Hepatocyte (in vitro differentiated cells): ENCODE results near the gene C5orf34. TPM values are rescaled to one million over a fixed set of nuclear protein-coding genes. Genes with fewer than 3 reads are reported as not detected.

Experiments used
- DNase-seq: peaks from one replicate; pipeline ENCODE4 v3.0.0-alpha.2; 2016; ENCODE audit warnings: low spot score
- H2AFZ ChIP-seq: fragments of 200-600 bp; sonication (generic); 2 replicates; pipeline ENCODE4 v1.6.0; 2016; ENCODE audit warnings: antibody characterized with exemption, mild to moderate bottlenecking
- H3K27ac ChIP-seq: fragments of 200-600 bp; sonication (generic); 2 replicates; pipeline ENCODE4 v1.5.1; 2016; ENCODE audit warnings: mild to moderate bottlenecking
- H3K27me3 ChIP-seq: fragments of 200-600 bp; sonication (generic); 2 replicates; pipeline ENCODE4 v1.6.1; 2016
- H3K36me3 ChIP-seq: fragments of 200-600 bp; sonication (generic); replicated peaks from 2 replicates; pipeline ENCODE4 v1.5.1; 2016; ENCODE audit warnings: low read depth; ENCODE audit not compliant: insufficient read depth
- H3K4me1 ChIP-seq: fragments of 200-600 bp; sonication (generic); 2 replicates; pipeline ENCODE4 v1.5.1; 2016; ENCODE audit warnings: mild to moderate bottlenecking, moderate library complexity; ENCODE audit not compliant: insufficient read depth
- H3K4me2 ChIP-seq: fragments of 200-600 bp; sonication (generic); 2 replicates; pipeline ENCODE4 v1.6.0; 2016
- H3K4me3 ChIP-seq: fragments of 200-600 bp; sonication (generic); 2 replicates; pipeline ENCODE4 v1.5.1; 2016; ENCODE audit warnings: mild to moderate bottlenecking
- H3K79me2 ChIP-seq: fragments of 200-600 bp; sonication (generic); 2 replicates; pipeline ENCODE4 v1.6.0; 2017; ENCODE audit warnings: mild to moderate bottlenecking
- H3K9me2 ChIP-seq: fragments of 200-600 bp; sonication (generic); replicated peaks from 2 replicates; pipeline ENCODE4 v1.6.0; 2017; ENCODE audit warnings: mild to moderate bottlenecking; ENCODE audit not compliant: insufficient read depth
- H3K9me3 ChIP-seq: fragments of 200-600 bp; sonication (generic); 2 replicates; pipeline ENCODE4 v1.5.1; 2016; ENCODE audit warnings: low read depth, mild to moderate bottlenecking
- H4K20me1 ChIP-seq: fragments of 200-600 bp; sonication (generic); 2 replicates; pipeline ENCODE4 v1.6.0; 2016; ENCODE audit warnings: mild to moderate bottlenecking; ENCODE audit not compliant: insufficient read depth, poor library complexity, severe bottlenecking
- CTCF ChIP-seq: fragments of 200-600 bp; sonication (generic); IDR thresholded peaks from 2 replicates; pipeline ENCODE4 v1.5.1; 2016; ENCODE audit warnings: antibody characterized with exemption, mild to moderate bottlenecking; ENCODE audit not compliant: poor library complexity
- EZH2 ChIP-seq: fragments of 200-600 bp; sonication (generic); IDR thresholded peaks from 2 replicates; pipeline ENCODE4 v1.6.1; 2016; ENCODE audit warnings: antibody characterized with exemption, mild to moderate bottlenecking, borderline replicate concordance
- EZH2phosphoT487 ChIP-seq: fragments of 200-600 bp; sonication (generic); IDR thresholded peaks from one replicate; pipeline ENCODE4 v1.6.1; 2018; ENCODE audit warnings: antibody characterized with exemption, mild to moderate bottlenecking, low read depth, moderate library complexity; ENCODE audit not compliant: unreplicated experiment, severe bottlenecking
- WGBS: methylation state at CpG from one replicate; pipeline ENCODE4 v1.1.6; 2016; ENCODE audit warnings: low lambda C conversion rate; ENCODE audit errors: missing lambda C conversion rate; 5-methylcytosine and 5-hydroxymethylcytosine counted together
- polyA plus RNA-seq: library from polyadenylated mRNA; unstranded; fragments of >200 nt; fragmentation: Nextera tagmentation; extraction: Ambion mirVana; gene quantifications from 2 replicates; pipeline ENCODE4 v1.2.1, GENCODE V29; 2016
- total RNA-seq: library from RNA; depleted of rRNA; stranded (reverse); fragments of >200 nt; gene quantifications from 2 replicates; pipeline ENCODE4 v1.2.3, GENCODE V29; 2014

C5orf34 gene
- total and polyA plus RNA-seq, 2 experiments from 2014 or later: 3.3 to 4.5 TPM

- TF ChIP-seq CTCF: no peak
- no peak for TF ChIP-seq EZH2
- TF ChIP-seq EZH2phosphoT487: no peak
- Histone ChIP-seq H3K4me2 (no peak overlapping the region), H3K9me3 (no peaks in the 10 kb centered on the region), H3K79me2 (no peaks in the 10 kb centered on the region), H3K4me3 (no peak overlapping the region), H2AFZ (no peak overlapping the region), H3K4me1 (no peaks in the 10 kb centered on the region), H3K27me3 (no peaks in the 10 kb centered on the region), H3K27ac (no peak overlapping the region), H3K9me2 (no peaks in the 10 kb centered on the region), H3K36me3 (no peaks in the 10 kb centered on the region), H4K20me1 (no peaks in the 10 kb centered on the region)
- DNase-seq: no peak
- WGBS: 95% methylated on average over 1 of the region's 1 CpG
These were observed 23.6 kb downstream of the C5orf34 start for GRCh38 chr5:43491326-43491725.

- DNase-seq: no peak
- H2AFZ ChIP-seq: no peak overlapping the region
- H3K79me2 ChIP-seq: peaks cover 11% of the 10 kb centered on the region
- no peaks in the 10 kb centered on the region for H3K27me3 ChIP-seq
- no peak overlapping the region for H3K27ac ChIP-seq
- H3K4me1 ChIP-seq: peaks cover 11% of the 10 kb centered on the region
- H3K9me2 ChIP-seq: no peaks in the 10 kb centered on the region
- 90% methylated on average over 3 of the region's 3 CpGs for WGBS
- no peak overlapping the region for H3K4me3 ChIP-seq
- no peak overlapping the region for H3K4me2 ChIP-seq
- H3K9me3 ChIP-seq: no peaks in the 10 kb centered on the region
- no peaks in the 10 kb centered on the region for H3K36me3 ChIP-seq
- TF ChIP-seq EZH2phosphoT487: no peak
- TF ChIP-seq EZH2: no peak
- TF ChIP-seq CTCF: no peak
- H4K20me1 ChIP-seq: no peaks in the 10 kb centered on the region
These were observed 28.6 kb downstream of the C5orf34 start for GRCh38 chr5:43486353-43486752.

- DNase-seq: peak; percentile 5
- no peaks in the 10 kb centered on the region for H3K27me3 ChIP-seq
- H3K9me3 ChIP-seq: no peaks in the 10 kb centered on the region
- no peak overlapping the region for H3K4me2 ChIP-seq
- TF ChIP-seq EZH2 (no peak), CTCF (no peak), EZH2phosphoT487 (no peak)
- no peak overlapping the region for H3K4me3 ChIP-seq
- peaks cover 11% of the 10 kb centered on the region for H3K4me1 ChIP-seq
- 97% methylated on average over 2 of the region's 2 CpGs for WGBS
- H3K9me2 ChIP-seq: no peaks in the 10 kb centered on the region
- no peaks in the 10 kb centered on the region for H3K36me3 ChIP-seq
- no peak overlapping the region for H2AFZ ChIP-seq
- peaks cover 11% of the 10 kb centered on the region for H3K79me2 ChIP-seq
- no peaks in the 10 kb centered on the region for H4K20me1 ChIP-seq
- peak overlapping the region; percentile 98 for H3K27ac ChIP-seq
These were observed 29.5 kb downstream of the C5orf34 start for GRCh38 chr5:43485406-43485805.
